AG10803 (cell line): ENCODE results near the gene ILKAP.

Experiments used
- DNase-seq: peaks from one replicate; pipeline ENCODE4 v3.0.0; 2010; ENCODE audit warnings: low read depth
- H3K4me3 ChIP-seq: 2 replicates; pipeline ENCODE4 v1.5.1; 2011; ENCODE audit warnings: mild to moderate bottlenecking, low read length, control low read depth
- CTCF ChIP-seq: conservative IDR thresholded peaks from 2 replicates; pipeline ENCODE4 v1.5.1; 2011; ENCODE audit warnings: mild to moderate bottlenecking, low read length, control low read depth, inconsistent platforms

Gene ILKAP

GRCh38 chr2:238132463-238133450, 70.7 kb downstream of the ILKAP start:
- TF ChIP-seq CTCF = no peak

GRCh38 chr2:238131761-238132462, 71.6 kb downstream of the ILKAP start:
- TF ChIP-seq CTCF = no peak
- DNase-seq = no peak
- H3K4me3 ChIP-seq = no peak overlapping the region

More at GRCh38 chr2:238132463-238133450, 70.7 kb downstream of the ILKAP start:
- DNase-seq = no peak
- no peak overlapping the region for H3K4me3 ChIP-seq

GRCh38 chr2:238130696-238131628, 72.5 kb downstream of the ILKAP start:
- H3K4me3 ChIP-seq = no peak overlapping the region
- no peak for TF ChIP-seq CTCF
- no peak for DNase-seq

GRCh38 chr2:238130111-238130695, 73.3 kb downstream of the ILKAP start:
- H3K4me3 ChIP-seq = no peak overlapping the region
- no peak for DNase-seq
- TF ChIP-seq CTCF = no peak

GRCh38 chr2:238129166-238130010, 74.1 kb downstream of the ILKAP start:
- no peak for TF ChIP-seq CTCF
- H3K4me3 ChIP-seq = no peak overlapping the region
- no peak for DNase-seq
